NCI-H345 treated with DMSO at 0.1 percent for 48 hours (cell line): ENCODE data around the gene MAPRE2.

Source experiments
- DNase-seq: peaks from one replicate; lab custom pipeline; 2025; ENCODE audit not compliant: unreplicated experiment; lab: John Stamatoyannopoulos, UW

The MAPRE2 gene

GRCh38 chr18:35174093-35174731 is 133.0 kb downstream of the MAPRE2 start:
- DNase-seq, result no peak

DNA sequence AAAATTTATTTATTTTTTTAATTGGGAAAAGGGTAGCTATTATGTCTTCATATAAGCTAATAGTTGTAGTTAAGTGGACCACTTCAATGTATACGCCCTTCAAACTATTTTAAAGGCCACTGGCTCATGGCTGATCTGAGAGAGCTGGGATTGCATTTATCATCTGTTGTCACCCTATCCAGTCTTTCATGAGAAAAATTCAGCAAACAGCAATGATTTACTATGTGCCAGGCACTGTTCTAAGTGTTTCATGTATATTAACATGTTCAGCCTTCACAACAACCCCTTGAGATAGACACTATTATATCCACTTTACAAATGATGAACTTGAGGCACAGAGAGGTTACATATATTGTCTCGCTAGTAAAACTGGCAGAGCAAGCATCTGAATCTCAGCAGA is 133.5 kb downstream of the MAPRE2 start:
- DNase-seq, result no peak

- no peak for DNase-seq
These were observed 135.7 kb downstream of the MAPRE2 start for GRCh38 chr18:35176925-35177324.

GRCh38 chr18:35178260-35178659 is 137.0 kb downstream of the MAPRE2 start:
- no peak for DNase-seq

DNA sequence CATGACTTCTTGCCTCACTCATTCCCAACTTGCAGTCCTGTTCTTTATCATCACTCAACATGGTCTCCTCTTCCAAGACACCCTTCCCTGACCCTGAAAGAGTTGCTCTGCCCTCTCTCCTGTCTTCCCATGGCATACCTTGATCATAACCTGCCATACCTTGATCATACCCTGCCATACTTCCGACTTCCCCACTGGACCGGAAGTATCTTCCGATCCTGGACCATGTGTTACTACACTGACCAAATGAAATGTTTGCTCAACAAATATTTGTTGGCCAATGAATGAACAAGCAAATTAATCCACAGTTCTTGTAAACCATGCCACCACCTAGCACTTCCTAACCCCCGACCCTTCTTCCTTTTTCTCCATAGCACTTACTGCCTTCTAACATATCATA is 138.7 kb downstream of the MAPRE2 start:
- no peak for DNase-seq

GRCh38 chr18:35180455-35180854 is 139.2 kb downstream of the MAPRE2 start:
- DNase-seq, result no peak

DNA sequence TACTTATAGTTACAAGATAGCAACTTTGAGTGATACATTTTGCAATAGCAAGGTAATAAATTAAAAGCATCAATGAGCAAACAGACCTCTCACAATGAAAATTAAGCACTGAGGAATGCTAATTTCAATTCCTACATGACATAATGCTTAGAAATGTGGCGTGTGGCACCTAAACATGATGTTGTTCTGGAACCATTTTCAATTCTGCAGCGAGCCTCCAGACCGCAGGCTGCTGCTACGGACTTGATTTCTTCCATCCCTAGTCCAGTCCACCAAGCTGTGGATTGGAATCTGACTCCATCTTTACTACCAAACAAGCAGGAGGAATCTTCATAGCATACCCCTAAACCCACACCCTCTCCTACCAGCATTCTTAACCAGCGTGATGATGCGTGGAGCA is 140.9 kb downstream of the MAPRE2 start:
- no peak for DNase-seq

DNA sequence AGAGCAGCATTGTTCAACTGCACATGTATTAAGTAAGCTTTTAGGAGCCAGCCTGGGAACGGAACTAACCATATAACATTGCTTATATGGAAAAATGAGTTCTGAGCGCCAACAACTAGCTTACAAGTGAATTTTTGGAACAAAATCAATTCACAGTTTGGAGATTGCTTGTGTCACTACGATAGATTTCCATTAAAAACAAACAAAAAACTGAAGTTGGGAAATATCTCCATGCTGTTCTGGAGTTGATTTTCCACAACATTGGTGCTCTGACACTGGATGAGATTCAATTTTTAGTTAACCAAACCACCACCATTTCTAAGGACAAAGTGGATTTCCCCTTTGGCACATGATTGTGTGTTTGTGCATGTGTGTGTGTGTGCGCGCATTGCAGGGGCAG is 142.7 kb downstream of the MAPRE2 start:
- no peak for DNase-seq

GRCh38 chr18:35185771-35186170 is 144.6 kb downstream of the MAPRE2 start:
- no peak for DNase-seq

- no peak for DNase-seq
These were observed 145.2 kb downstream of the MAPRE2 start for GRCh38 chr18:35186291-35187034.

GRCh38 chr18:35189510-35189909 is 148.3 kb downstream of the MAPRE2 start:
- DNase-seq, result no peak

DNA sequence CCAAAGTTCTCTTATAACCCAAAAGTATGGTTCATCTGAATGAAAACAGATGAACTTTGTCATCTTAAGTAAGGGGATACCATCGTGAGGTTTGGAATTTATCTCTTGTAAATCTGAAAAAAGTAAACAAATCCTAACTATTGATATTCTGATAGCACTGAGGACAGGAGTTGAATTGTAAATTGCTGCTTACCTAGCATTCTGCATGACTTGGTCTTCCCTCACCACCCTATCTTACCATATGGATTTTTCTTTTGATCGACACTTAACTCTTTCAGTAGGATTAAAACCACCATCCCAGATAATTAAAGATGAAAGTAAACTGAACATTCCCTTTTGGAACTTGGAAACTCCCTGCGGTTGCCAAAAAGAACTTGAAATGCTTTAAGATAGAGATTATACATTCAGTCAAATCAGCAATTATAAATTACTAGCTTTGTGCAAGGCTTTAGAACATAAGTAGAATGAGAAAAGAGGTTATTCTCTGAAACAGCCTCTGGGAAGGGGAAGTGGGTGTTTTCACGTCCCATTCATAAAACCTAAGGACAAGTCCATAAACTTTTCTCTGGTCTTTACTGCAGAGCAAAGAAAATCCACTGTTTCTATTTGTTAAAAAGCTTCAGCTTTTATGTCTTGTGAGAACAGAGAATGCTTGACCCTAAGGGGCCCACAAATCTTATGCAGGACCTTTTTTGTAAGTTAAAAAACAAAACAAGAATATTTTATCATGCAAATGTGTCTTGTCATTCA is 149.9 kb downstream of the MAPRE2 start:
- DNase-seq, result no peak

DNA sequence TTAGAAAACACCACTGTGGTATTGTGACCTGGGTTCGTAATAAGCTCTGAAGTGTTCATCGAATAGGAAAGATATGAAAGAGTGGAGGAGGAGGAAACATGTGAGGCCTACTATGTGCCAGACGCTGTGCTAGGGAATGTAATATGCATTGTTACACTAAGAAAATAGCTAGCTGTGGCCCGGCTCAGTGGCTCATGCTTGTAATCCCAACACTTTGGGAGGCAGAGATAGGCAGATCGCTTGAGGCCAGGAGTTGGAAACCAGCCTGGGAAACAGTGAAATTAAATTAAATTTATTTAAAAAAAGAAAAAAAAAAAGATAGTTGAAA is 150.4 kb downstream of the MAPRE2 start:
- no peak for DNase-seq

- peak; percentile 42 for DNase-seq
These were observed 151.2 kb downstream of the MAPRE2 start for GRCh38 chr18:35192415-35192814.
